ENCODE measurements around the gene DPP10. TPM values are rescaled to one million over a fixed set of nuclear protein-coding genes. Genes with fewer than 3 reads are reported as not detected.

The DPP10 gene
- total and polyA plus RNA-seq, 4 donors = 0.04 to 4.1 (median 0.48) TPM

GRCh38 chr2:115529627-115530026, 1087.2 kb downstream of the DPP10 start:
- no peak overlapping the region for H3K27ac ChIP-seq (ENCODE audit: low read depth in 1 of 2, low read length in 2 of 2)
- H3K9ac ChIP-seq (ENCODE audit: low read depth in 1 of 2, low read length in 2 of 2) = no peak overlapping the region
- no peak for DNase-seq (ENCODE audit: low spot score)
- H3K9me3 ChIP-seq (ENCODE audit: control insufficient read depth in 4 of 4, low read length in 3 of 4) = no peaks in the 10 kb centered on the region
- no peak overlapping the region for H3K4me3 ChIP-seq (ENCODE audit: low read depth in 1 of 3, low read length in 3 of 3)
- no peaks in the 10 kb centered on the region for H3K36me3 ChIP-seq (ENCODE audit: control insufficient read depth in 4 of 4, insufficient read depth in 3 of 4, low read depth in 1 of 4, low read length in 3 of 4)
- no peaks in the 10 kb centered on the region for H3K4me1 ChIP-seq (ENCODE audit: control insufficient read depth in 4 of 4, insufficient read depth in 4 of 4, low read length in 3 of 4)
- TF ChIP-seq HNF4G (IDR thresholded peaks at IDR 0.05) = no peak
- TF ChIP-seq YY1 (IDR thresholded peaks at IDR 0.05) = no peak
- no peak for TF ChIP-seq TAF1 (conservative IDR thresholded peaks at IDR 0.05)
- TF ChIP-seq, protein P1, sequence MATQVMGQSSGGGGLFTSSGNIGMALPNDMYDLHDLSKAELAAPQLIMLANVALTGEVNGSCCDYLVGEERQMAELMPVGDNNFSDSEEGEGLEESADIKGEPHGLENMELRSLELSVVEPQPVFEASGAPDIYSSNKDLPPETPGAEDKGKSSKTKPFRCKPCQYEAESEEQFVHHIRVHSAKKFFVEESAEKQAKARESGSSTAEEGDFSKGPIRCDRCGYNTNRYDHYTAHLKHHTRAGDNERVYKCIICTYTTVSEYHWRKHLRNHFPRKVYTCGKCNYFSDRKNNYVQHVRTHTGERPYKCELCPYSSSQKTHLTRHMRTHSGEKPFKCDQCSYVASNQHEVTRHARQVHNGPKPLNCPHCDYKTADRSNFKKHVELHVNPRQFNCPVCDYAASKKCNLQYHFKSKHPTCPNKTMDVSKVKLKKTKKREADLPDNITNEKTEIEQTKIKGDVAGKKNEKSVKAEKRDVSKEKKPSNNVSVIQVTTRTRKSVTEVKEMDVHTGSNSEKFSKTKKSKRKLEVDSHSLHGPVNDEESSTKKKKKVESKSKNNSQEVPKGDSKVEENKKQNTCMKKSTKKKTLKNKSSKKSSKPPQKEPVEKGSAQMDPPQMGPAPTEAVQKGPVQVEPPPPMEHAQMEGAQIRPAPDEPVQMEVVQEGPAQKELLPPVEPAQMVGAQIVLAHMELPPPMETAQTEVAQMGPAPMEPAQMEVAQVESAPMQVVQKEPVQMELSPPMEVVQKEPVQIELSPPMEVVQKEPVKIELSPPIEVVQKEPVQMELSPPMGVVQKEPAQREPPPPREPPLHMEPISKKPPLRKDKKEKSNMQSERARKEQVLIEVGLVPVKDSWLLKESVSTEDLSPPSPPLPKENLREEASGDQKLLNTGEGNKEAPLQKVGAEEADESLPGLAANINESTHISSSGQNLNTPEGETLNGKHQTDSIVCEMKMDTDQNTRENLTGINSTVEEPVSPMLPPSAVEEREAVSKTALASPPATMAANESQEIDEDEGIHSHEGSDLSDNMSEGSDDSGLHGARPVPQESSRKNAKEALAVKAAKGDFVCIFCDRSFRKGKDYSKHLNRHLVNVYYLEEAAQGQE (IDR thresholded peaks at IDR 0.05) = no peak
- no peak for TF ChIP-seq ATF3 (IDR thresholded peaks at IDR 0.05)
- TF ChIP-seq NR2F2 (IDR thresholded peaks at IDR 0.05) = no peak
- no peak for TF ChIP-seq SP1 (IDR thresholded peaks at IDR 0.05)
- TF ChIP-seq, protein P2, sequence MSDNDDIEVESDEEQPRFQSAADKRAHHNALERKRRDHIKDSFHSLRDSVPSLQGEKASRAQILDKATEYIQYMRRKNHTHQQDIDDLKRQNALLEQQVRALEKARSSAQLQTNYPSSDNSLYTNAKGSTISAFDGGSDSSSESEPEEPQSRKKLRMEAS (IDR thresholded peaks at IDR 0.05) = no peak
- no peak for TF ChIP-seq FOXA1 (IDR thresholded peaks at IDR 0.05)
- no peak for TF ChIP-seq CTCF (IDR thresholded peaks at IDR 0.05; ENCODE audit: low read depth, low read length, missing input control)
- no peaks in the 10 kb centered on the region for H3K27me3 ChIP-seq (ENCODE audit: control insufficient read depth in 4 of 4, insufficient read depth in 4 of 4, low read length in 3 of 4)

- DNase-seq (ENCODE audit: low spot score) = no peak
- no peak overlapping the region for H3K4me3 ChIP-seq (ENCODE audit: low read depth in 1 of 3, low read length in 3 of 3)
- no peaks in the 10 kb centered on the region for H3K9me3 ChIP-seq (ENCODE audit: control insufficient read depth in 4 of 4, low read length in 3 of 4)
- no peaks in the 10 kb centered on the region for H3K4me1 ChIP-seq (ENCODE audit: control insufficient read depth in 4 of 4, insufficient read depth in 4 of 4, low read length in 3 of 4)
- no peaks in the 10 kb centered on the region for H3K27me3 ChIP-seq (ENCODE audit: control insufficient read depth in 4 of 4, insufficient read depth in 4 of 4, low read length in 3 of 4)
- H3K36me3 ChIP-seq (ENCODE audit: control insufficient read depth in 4 of 4, insufficient read depth in 3 of 4, low read depth in 1 of 4, low read length in 3 of 4) = no peaks in the 10 kb centered on the region
- no peak overlapping the region for H3K9ac ChIP-seq (ENCODE audit: low read depth in 1 of 2, low read length in 2 of 2)
- 80% methylated on average over 4 of the region's 4 CpGs for WGBS
- H3K27ac ChIP-seq (ENCODE audit: low read depth in 1 of 2, low read length in 2 of 2) = no peak overlapping the region
- TF ChIP-seq TAF1 (conservative IDR thresholded peaks at IDR 0.05) (no peak), HNF4G (IDR thresholded peaks at IDR 0.05) (no peak), FOXA2 (IDR thresholded peaks at IDR 0.05) (no peak), HNF4A (conservative IDR thresholded peaks at IDR 0.05) (no peak), FOXA1 (IDR thresholded peaks at IDR 0.05) (no peak), EGR1 (IDR thresholded peaks at IDR 0.05; ENCODE audit: low read depth in 2 of 2) (no peak), SP1 (IDR thresholded peaks at IDR 0.05) (no peak), ATF3 (IDR thresholded peaks at IDR 0.05) (no peak), JUND (IDR thresholded peaks at IDR 0.05) (no peak), CTCF (IDR thresholded peaks at IDR 0.05; ENCODE audit: low read depth, low read length, missing input control) (no peak), RAD21 (IDR thresholded peaks at IDR 0.05) (no peak), RXRA (IDR thresholded peaks at IDR 0.05) (no peak)
- TF ChIP-seq, protein P1 (IDR thresholded peaks at IDR 0.05) = no peak
- TF ChIP-seq, protein P3, sequence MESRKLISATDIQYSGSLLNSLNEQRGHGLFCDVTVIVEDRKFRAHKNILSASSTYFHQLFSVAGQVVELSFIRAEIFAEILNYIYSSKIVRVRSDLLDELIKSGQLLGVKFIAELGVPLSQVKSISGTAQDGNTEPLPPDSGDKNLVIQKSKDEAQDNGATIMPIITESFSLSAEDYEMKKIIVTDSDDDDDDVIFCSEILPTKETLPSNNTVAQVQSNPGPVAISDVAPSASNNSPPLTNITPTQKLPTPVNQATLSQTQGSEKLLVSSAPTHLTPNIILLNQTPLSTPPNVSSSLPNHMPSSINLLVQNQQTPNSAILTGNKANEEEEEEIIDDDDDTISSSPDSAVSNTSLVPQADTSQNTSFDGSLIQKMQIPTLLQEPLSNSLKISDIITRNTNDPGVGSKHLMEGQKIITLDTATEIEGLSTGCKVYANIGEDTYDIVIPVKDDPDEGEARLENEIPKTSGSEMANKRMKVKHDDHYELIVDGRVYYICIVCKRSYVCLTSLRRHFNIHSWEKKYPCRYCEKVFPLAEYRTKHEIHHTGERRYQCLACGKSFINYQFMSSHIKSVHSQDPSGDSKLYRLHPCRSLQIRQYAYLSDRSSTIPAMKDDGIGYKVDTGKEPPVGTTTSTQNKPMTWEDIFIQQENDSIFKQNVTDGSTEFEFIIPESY (IDR thresholded peaks at IDR 0.05) = no peak
- TF ChIP-seq, protein P2 (IDR thresholded peaks at IDR 0.05) = no peak
These were observed 1090.6 kb downstream of the DPP10 start for GRCh38 chr2:115533081-115533480.

Measured in liver (tissue), 9 donors.